Measurements from ENCODE around the gene SMIM3. TPM values are rescaled to one million over a fixed set of nuclear protein-coding genes. Genes with fewer than 3 reads are reported as not detected.

Gene SMIM3
- total RNA-seq, 1 donor from 2014 or later, result 13.0 TPM

Other genes with a start within 250 kb of the SMIM3 start
- 156 to 198 TPM (median 195 TPM) in 3 replicates for gene SYNPO, start 138.1 kb upstream of the SMIM3 start, total RNA-seq
- 1.9 to 3.3 TPM (median 2.0 TPM) in 3 replicates for gene MYOZ3, start 117.5 kb upstream of the SMIM3 start, total RNA-seq
- 34.7 to 39.7 TPM (median 36.0 TPM) in 3 replicates for gene RBM22, start 77.7 kb upstream of the SMIM3 start, total RNA-seq
- 50.5 to 54.8 TPM (median 50.8 TPM) in 3 replicates for gene DCTN4, start 19.7 kb upstream of the SMIM3 start, total RNA-seq
- gene IRGM, start 67.8 kb downstream of the SMIM3 start, total RNA-seq, result not detected in 3 replicates
- gene ZNF300, start 126.2 kb downstream of the SMIM3 start, total RNA-seq, result 4.0 to 8.6 TPM (median 4.2 TPM) in 3 replicates
- 1.5 to 5.3 TPM (median 4.9 TPM) in 3 replicates for gene GPX3, start 241.8 kb downstream of the SMIM3 start, total RNA-seq

Measured in chondrocyte (in vitro differentiated cells).